ENCODE results near the gene VKORC1.

VKORC1 gene

GRCh38 chr16:31092330-31092729, 2.3 kb downstream of the VKORC1 start:
- no peak overlapping the region for H3K27ac ChIP-seq
- TF ChIP-seq, protein P1, sequence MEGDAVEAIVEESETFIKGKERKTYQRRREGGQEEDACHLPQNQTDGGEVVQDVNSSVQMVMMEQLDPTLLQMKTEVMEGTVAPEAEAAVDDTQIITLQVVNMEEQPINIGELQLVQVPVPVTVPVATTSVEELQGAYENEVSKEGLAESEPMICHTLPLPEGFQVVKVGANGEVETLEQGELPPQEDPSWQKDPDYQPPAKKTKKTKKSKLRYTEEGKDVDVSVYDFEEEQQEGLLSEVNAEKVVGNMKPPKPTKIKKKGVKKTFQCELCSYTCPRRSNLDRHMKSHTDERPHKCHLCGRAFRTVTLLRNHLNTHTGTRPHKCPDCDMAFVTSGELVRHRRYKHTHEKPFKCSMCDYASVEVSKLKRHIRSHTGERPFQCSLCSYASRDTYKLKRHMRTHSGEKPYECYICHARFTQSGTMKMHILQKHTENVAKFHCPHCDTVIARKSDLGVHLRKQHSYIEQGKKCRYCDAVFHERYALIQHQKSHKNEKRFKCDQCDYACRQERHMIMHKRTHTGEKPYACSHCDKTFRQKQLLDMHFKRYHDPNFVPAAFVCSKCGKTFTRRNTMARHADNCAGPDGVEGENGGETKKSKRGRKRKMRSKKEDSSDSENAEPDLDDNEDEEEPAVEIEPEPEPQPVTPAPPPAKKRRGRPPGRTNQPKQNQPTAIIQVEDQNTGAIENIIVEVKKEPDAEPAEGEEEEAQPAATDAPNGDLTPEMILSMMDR (IDR thresholded peaks at IDR 0.05), result no peak
- intact Hi-C loops (cut with DNase I; ENCODE audit: low total_unique reads), result no loop called here
- no peaks in the 10 kb centered on the region for H3K9me3 ChIP-seq
- H3K4me1 ChIP-seq, result peaks cover 0 to 22% (median 12%) of the 10 kb centered on the region in 4 donors
- DNase-seq, result no peak
- H3K36me3 ChIP-seq, result peaks cover 3 to 40% (median 25%) of the 10 kb centered on the region in 3 donors
- no peaks in the 10 kb centered on the region for H3K27me3 ChIP-seq
- no peak overlapping the region for H3K4me3 ChIP-seq

- Histone ChIP-seq H3K36me3 (peaks cover 3 to 58% (median 42%) of the 10 kb centered on the region in 3 donors), H3K4me3 (no peak overlapping the region), H3K9me3 (no peaks in the 10 kb centered on the region), H3K27me3 (no peaks in the 10 kb centered on the region), H3K4me1 (peaks cover 0 to 22% (median 12%) of the 10 kb centered on the region in 4 donors), H3K27ac (no peak overlapping the region)
- DNase-seq, result no peak
- intact Hi-C loops (cut with DNase I; ENCODE audit: low total_unique reads), result no loop called here
- TF ChIP-seq, protein P1 (IDR thresholded peaks at IDR 0.05), result no peak
These were observed 4.1 kb downstream of the VKORC1 start for GRCh38 chr16:31090540-31090939.

GRCh38 chr16:31089199-31089598, 5.4 kb downstream of the VKORC1 start:
- Histone ChIP-seq H3K36me3 (peaks cover 3 to 70% (median 56%) of the 10 kb centered on the region in 3 donors), H3K9me3 (no peaks in the 10 kb centered on the region), H3K4me1 (peaks cover 0 to 16% (median 12%) of the 10 kb centered on the region in 4 donors), H3K27me3 (no peaks in the 10 kb centered on the region), H3K4me3 (no peak overlapping the region), H3K27ac (no peak overlapping the region)
- intact Hi-C loops (cut with DNase I; ENCODE audit: low total_unique reads), result no loop called here
- TF ChIP-seq, protein P1 (IDR thresholded peaks at IDR 0.05), result no peak
- no peak for DNase-seq

DNA sequence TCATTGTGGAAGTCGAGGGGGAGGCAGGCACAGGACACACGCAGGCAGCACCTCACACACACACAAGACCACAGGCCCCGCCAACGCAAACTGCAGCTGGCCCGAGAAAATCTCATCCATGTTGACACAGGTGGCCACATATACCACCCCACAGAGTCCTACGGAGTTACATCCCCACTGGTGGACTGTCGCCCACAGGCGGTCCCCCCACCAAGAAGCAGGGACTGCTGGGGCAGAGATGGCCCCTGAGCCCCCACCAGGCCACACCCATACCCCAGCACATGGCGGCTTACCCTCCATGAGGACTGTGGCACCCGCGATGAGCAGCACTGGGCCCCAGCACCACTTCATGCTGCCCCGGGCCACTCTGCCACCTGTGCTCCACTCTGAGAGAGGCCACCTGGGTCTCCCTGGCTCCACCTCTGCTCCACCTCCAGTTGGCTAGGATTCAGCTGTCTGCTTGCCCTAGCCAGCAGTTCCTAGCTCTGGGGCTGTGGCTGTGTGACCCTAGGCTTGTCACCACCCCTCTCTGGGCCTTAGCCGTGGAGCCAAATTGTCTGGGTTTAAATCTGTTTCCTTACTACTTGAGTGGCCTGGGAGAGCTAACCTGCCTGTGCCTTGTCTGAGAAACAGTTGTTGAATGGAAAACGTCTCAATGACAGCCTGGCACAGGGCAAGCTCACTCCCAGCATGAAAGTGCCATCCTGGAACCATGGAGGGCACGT, 6.0 kb downstream of the VKORC1 start, which contains the start of gene PRSS53:
PRSS53 (minus strand) TSS at position 485 of the 725 bp plus-strand sequence; CDS start at position 351, 134 bp downstream.
- no peak within 1 kb of the TSS for H3K4me3 ChIP-seq
- no peak within 1 kb of the TSS for H3K27ac ChIP-seq
- intact Hi-C loops (cut with DNase I; ENCODE audit: low total_unique reads), result no loop called here
- H3K36me3 ChIP-seq, result peaks cover 3 to 76% (median 61%) of the 10 kb centered on the region in 3 donors
- DNase-seq, result no peak
- no peaks in the 10 kb centered on the region for H3K27me3 ChIP-seq
- H3K4me1 ChIP-seq, result peaks cover 0 to 12% (median 8%) of the 10 kb centered on the region in 4 donors
- TF ChIP-seq, protein P1 (IDR thresholded peaks at IDR 0.05), result no peak
- no peaks in the 10 kb centered on the region for H3K9me3 ChIP-seq

DNA sequence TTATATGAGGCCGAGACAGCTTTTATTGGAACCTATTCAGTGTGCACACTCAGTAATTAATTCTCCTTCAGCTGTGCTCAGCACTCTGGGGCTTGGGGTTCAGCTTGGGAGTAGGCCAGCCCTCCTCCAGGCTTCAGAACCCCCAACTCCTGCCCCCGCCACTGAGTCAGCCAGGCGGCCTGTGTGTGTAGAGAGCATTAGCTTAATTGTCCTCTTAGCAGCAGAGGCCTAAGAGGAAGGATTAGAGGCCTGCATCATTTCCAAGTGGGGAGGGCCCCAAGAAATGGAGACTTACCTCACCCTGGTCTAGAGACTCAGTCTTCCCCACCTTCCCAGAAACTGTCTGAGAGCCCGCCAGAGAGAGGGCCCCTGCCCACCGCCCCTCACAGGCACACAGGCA, 6.6 kb downstream of the VKORC1 start:
- H3K27ac ChIP-seq, result no peak overlapping the region
- no peak for DNase-seq
- H3K4me3 ChIP-seq, result no peak overlapping the region
- no peaks in the 10 kb centered on the region for H3K9me3 ChIP-seq
- H3K4me1 ChIP-seq, result peaks cover 0 to 6% (median 2%) of the 10 kb centered on the region in 4 donors
- H3K27me3 ChIP-seq, result no peaks in the 10 kb centered on the region
- H3K36me3 ChIP-seq, result peaks cover 3 to 83% (median 67%) of the 10 kb centered on the region in 3 donors
- intact Hi-C loops (cut with DNase I; ENCODE audit: low total_unique reads), result no loop called here
- TF ChIP-seq, protein P1 (IDR thresholded peaks at IDR 0.05), result no peak

All from tibial artery (tissue), 4 donors.